ENCODE results near the gene DYNC1I1.
A peak's percentile ranks its signal among the peaks of the same experiment; 100 is the strongest.
"Not testable (repeated sequence)": the region's sequence is repeated elsewhere in the genome, so short reads cannot be mapped to it uniquely, and the experiment has no call there.

DYNC1I1 gene

DNA sequence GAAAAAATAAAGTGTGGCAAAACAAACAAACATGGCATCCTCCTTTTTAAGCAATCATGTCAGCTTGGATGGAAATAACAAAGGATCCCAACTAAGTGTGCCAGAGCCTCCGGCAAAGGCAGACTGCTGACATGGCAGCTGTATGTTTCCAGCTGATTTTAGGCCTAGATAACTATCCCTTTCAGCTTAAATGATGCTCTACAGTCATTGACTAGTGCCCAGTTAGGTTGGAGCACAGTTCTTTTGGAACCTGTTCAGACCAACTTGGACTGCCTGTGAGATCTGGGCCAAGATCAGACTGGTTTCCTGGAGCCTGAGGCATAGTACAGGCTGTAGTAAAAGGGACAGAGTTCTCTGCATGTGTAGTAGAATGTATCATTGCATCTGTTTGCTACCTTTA is 128.7 kb downstream of the DYNC1I1 start:
- intact Hi-C loops (cut with DNase I): no loop called here
- DNase-seq: no peak

DNA sequence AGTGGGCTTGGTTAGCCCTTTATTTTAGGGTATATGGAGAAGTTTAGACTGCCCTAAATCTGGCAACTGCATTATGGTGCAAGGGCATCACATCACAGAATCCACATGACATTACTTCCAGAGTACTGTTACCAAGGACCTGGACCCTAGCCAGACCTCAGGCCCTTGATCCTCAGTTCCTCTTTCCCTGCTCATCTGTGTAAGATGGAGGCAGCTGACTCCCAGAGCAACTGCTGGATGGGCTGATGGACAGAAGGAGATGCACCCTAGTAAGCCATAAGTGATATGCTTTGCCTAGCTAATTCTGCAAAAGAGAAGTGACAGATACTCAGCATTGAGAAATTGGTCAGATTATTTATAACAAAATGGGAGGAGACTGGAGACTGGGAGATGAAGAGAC is 131.7 kb downstream of the DYNC1I1 start:
- DNase-seq: peak in 2 of 10 donors; percentile 7 to 12
- intact Hi-C loops (cut with DNase I): no loop called here

DNA sequence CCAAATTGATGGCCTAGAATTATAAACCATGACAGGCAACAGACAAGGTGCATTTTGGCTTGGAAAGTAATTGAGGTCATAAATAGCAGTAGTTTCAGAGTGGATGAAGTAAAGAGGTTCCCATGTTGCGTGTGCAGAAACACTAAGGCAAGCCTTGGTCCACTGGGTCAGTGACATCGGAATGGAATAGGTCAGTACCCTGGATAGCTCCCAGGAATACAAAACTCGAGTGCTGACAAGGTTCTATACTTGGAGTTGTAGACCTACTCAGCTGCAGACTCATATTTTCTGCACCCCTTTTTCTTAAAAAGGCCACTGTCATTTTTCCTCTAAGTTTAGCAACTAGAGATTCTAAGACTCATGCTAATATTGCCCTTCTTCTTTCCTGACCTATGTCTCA is 132.8 kb downstream of the DYNC1I1 start:
- intact Hi-C loops (cut with DNase I): no loop called here
- DNase-seq: no peak

DNA sequence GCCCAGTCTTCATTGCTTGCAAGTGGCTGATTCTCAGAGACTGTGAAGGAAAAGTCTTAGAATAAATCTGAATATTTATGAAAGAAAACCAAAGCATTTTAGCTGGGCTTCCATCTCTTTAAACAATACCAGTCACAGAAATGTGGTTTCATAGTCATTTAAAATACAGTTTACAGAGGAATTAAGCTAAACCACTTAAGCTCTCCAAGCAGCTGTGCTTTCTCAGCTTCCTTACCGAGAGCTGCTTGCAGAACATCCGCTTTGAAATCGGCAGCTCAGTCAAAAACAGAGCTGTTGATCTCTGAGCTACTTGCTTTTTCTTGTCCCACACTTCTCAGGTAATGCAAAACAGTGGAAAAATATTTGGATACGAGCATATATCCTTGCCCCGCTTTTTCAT is 134.5 kb downstream of the DYNC1I1 start:
- intact Hi-C loops (cut with DNase I): no loop called here
- DNase-seq: no peak

DNA sequence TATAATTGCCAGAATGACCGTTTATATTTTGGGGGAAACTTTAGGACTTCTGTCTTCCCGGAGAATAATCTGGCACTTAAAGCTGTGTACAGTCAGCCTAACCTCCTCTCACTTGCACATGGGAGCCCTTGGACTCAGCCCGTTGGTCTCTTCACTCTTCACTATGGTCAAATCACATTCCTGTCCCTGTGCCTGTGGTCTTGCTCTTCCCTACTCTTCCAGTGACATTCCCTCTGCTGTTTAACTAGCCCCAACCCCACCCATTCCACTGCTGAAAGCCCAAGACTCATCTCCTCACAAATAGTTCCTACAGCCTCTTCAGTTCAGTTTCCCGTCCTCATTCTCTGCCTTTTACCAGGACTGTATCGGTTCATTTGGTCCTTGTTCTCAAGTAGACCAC is 135.0 kb downstream of the DYNC1I1 start:
- intact Hi-C loops (cut with DNase I): no loop called here
- DNase-seq: no peak

DNA sequence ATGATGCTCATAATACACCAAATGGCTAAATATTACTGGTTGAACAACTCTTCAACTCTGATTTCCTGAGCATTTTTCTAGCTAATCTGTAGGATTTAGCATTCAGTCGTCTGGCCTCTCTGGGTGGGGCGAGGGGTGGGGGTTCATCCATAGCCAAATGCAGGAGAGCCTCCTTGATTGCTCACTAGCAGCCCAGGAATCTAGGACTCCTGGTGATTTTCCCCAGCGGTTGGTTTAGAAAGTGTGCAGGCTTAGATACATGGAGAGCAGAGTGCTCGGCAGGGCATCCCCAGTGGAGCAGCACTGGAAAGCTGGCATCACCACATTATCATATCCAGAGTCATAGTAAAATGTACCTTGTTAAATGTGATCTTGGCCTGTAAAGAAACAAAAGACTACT is 136.1 kb downstream of the DYNC1I1 start:
- intact Hi-C loops (cut with DNase I): no loop called here
- DNase-seq: no peak

DNA sequence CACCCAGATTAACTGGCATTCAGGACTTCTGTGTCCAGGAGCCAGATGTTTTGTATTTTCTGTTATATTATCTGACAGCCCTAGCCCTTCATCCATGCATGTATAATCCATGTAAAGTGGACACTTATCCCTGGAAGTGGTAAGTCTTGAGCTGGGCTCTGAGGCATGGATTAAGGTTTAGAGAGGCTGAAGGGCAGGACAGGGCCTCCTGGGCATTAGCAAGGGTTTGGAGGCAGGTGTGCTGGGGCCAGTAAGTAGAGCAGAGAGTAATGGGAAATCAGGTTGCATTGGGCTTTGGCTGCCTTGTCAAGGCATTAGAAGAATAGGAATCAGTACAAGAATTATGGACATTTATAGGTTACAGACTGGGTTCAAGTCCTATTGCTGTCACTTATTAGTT is 138.0 kb downstream of the DYNC1I1 start:
- intact Hi-C loops (cut with DNase I): loop anchor here (10.0 kb wide), 1 partner anchor 164 kb away; no protein-coding TSS in a partner anchor

DNA sequence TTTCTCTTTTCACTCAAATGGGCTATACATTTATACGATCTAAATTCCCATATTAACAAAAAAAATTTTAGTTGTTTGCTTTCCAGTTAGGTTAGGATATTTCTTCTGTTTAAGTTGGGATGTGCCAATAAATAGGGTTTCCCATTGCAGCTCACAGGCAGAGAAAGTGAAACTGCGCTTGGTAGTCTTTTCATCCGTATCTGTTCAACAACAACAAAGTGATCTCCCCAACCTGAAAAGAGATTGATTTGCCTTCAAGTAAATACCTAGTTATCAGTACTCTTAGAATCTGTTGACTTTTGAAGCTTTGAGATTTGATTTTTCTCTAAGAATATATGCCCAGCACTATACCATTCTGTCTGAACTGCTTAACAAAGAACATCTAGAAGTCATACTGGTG is 143.4 kb downstream of the DYNC1I1 start:
- intact Hi-C loops (cut with DNase I): loop anchor here (1.0 to 10.0 kb wide), 4 partner anchors 159 to 1150 kb away; no protein-coding TSS in a partner anchor
- no peak for DNase-seq

More for the DNA sequence above, 138.0 kb downstream of the DYNC1I1 start:
- no peak for DNase-seq

DNA sequence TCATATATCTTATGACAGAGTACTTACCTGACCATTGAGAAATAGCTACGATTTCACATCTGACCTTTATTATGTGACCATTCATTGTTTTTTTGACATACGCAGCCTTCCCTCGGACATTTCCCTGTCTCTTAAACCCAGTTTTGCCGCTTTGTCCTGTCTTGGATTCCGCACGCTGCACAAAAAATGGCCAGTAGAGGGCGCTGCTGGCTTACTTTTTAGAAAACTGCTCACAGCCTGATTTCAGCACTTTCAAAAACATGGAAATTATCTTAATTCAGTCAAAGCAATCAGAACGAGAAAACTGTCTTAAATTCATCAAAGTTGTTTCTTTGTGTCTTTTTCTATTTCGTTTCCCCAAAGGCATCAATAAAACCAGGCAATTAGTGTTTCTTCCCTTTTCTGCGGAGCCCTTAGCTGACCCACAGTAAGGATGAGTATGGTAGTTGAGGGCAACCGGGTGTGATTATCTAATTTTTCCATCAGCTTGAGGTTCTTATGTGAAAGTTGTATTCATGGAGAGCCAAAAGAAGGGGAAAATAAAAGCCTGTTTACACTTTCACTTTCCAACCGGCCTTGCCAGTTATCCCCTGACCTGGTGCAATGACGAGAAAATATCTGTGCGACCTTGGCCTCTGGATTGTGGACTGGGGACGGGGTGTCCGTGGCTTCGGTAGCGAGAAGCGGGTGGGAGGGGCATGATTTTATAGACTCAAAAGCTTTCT is 144.4 kb downstream of the DYNC1I1 start:
- intact Hi-C loops (cut with DNase I): loop anchor here (1.0 to 10.0 kb wide), 4 partner anchors 158 to 1149 kb away; no protein-coding TSS in a partner anchor

DNA sequence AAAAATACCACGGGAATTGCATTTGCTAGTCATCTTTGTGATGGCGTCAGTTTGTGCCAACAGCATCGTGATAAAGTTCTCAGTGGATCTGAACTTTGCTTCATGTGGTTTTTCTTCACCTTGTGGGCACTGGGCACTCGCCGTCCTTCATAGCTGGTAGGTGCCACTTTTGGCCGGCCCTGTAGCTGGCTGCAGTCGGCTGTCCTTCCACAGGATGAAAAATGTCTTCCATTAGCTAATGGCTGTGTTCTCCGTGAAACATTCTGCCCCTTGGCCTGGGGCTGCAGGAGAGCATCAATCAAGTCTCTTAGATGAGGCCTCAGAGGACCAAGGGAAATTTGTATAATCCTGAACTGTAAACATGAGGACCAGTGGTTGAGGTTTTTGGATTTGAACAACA is 145.3 kb downstream of the DYNC1I1 start:
- intact Hi-C loops (cut with DNase I): loop anchor here (5.0 to 10.0 kb wide), 2 partner anchors 157 to 500 kb away; no protein-coding TSS in a partner anchor
- DNase-seq: peak in 1 of 10 donors; percentile 31

More for the DNA sequence above, 144.4 kb downstream of the DYNC1I1 start:
- DNase-seq: peak; percentile 74 to 97 (median 90)

DNA sequence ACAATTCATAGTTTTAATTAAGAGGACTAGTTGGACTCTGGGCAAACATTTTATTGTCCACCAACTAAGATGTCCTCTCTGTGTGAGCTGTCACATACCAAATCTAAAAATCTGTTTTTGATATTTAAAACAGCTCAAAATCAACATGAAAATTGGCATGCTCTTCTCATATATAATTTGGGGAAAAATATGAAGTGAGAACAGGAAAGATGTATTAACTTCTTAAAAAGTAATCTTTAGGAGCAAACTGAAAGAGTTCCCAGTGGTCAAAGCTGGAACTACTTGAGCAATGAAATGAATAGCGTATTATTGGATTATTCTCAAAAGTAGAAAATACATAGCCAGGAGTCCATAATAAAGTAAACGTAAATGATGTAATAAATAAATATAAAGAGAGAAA is 147.2 kb downstream of the DYNC1I1 start:
- intact Hi-C loops (cut with DNase I): loop anchor here (5.0 to 10.0 kb wide), 2 partner anchors 155 to 498 kb away; no protein-coding TSS in a partner anchor
- DNase-seq: no peak

DNA sequence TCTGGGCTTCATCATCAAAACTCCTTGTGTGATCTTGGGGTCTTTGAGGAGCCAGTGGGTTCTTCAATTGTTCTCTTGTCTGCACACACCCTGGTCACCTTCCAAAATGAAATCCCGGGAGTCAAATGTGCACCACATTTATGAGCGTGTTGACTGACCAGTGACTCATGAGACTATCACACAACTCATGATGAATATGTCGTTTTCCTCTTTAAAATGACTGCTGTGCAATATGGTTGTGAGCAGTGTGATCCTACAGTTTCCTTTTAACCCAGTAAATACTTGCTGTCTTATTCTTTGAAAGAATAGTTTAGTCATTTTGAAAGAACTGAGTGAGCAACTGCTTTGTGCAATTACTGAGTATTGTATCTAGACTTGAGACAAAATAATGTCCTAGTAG is 149.2 kb downstream of the DYNC1I1 start:
- intact Hi-C loops (cut with DNase I): no loop called here
- no peak for DNase-seq

DNA sequence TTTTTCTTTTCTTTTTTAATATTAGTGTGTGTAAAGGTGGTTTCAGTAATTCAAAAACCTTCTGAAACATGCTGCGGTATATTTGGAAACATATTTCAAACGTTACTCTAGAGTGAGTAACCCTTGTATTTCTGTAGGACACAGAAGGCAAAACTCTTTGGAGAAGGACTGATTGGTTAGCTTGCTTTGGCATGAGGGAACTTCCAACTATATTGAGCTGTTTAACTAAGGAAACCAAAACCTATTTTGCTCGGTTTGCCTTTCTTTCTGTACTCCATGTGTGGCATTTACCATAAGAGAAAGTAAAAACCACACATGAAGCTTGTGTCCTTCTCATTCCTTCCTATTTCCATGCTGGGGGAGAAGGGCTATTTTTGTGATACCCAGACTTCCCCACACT is 149.8 kb downstream of the DYNC1I1 start:
- intact Hi-C loops (cut with DNase I): no loop called here
- DNase-seq: no peak

DNA sequence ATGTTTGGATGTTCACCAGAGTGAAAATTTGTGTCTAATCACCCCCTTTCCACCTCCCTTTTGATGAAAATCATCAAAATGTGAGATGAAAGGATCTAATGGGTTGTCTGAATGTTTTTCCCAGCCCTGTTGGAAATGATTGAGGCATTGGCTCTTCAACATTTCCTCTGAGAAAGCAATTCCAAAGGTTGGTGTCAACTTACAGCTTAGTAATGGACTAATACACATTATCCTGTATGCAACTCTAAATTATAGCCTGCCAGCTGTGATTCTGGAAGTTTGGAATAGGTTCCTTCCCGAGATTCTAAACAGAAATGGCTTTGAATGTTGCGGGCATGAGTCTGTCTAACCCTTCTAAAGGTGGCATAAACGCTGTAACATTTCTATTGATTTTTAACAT is 152.9 kb downstream of the DYNC1I1 start:
- intact Hi-C loops (cut with DNase I): no loop called here

DNA sequence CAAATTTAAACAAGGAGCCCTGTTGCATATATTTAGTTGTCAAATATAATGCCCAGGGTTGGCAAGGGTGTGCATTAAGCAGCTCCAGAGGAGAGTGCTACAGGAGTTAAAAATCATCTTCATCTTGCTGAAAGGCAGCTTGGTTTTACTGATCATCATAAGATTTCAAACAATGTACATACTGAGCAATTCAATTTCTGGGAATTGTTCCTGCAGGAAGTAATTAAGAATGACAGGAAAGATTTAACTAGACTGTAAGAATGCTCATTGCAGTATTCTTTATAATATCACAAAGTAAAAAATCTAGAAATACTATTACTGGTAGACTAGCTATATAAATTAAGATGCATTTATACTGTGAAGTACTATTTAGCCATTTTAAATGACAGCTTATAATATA is 153.6 kb downstream of the DYNC1I1 start:
- intact Hi-C loops (cut with DNase I): no loop called here
- DNase-seq: no peak

More for the DNA sequence above, 152.9 kb downstream of the DYNC1I1 start:
- no peak for DNase-seq

DNA sequence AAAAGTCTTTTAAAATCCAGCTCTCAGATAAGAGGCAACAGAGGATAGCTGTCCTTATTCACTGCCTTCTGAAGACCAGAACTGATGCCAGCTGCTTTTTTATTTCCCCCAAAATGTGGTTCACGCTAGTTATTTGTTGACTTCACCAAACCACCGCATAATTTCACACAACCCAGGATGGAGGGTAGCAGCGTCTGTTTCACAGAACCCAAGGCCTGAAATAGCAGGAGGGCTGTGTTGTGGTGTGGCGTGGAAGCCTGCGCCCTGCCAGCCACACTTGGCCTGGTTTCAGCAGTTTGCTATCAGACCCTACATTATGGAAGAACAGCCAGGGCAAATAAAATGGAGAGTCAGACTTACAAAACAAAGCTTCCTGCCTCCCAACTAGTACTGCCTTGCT is 155.4 kb downstream of the DYNC1I1 start:
- peak in 3 of 10 donors; percentile 8 to 25 (median 22) for DNase-seq
- intact Hi-C loops (cut with DNase I): no loop called here

DNA sequence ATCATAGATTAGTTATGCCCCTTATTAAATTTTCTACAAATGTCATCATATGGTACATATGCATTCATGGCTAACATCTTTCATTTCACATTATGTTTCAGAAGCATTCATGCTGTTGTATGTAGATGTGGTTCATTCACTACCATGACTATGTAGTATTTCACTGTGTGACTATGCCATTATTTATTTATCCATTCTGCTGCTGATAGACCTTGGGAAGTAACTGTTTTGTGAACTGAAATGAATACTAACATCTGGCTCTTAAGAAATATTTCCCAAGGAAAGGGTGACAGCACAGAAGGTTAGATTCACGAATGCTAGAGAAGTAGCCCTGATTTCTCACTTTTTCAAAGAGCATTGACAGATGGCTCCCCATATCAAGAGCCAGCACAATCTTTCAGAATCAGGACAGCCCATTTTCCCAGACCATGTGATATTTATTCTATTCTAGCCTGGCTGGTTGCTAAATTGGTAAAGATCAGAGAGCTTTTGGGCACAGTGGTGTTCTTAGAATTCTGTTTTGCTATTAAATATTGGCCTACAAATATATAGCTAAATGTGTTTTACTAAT is 157.4 kb downstream of the DYNC1I1 start:
- DNase-seq: no peak
- intact Hi-C loops (cut with DNase I): no loop called here

DNA sequence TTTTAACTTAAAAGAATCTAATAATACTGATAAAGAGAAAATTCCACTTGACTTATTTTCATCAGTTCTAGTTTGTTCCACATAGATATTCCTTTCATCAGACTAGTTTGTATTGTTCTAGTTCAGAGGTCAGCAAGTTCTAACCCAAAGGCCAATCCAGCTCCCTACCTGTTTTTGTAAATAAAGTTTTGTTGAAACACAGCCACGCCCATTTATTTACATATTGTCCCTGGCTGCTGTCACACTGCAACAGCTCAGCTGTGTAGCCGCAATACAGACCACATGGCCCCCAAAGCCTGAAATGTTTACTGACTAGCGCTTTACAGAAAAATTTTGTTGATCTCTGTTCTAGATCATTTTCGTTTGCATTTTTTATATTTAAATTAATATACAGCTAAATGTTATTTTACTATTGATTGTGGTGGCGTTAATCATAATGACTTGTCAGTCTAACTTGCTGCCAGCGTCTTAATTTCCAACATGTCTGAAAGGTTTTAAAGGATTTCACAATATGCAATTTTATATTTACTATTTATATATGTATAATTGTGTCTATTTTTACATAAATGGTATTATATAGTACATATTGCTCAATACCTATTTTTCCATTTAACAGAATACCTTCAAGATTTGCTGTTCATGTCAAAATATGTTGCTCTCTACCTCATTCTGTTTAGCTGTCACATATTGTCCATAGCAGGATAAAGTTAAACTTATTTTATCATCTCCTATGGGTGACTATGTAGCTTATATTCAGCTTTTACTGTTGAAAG is 159.3 kb downstream of the DYNC1I1 start:
- no peak for DNase-seq
- intact Hi-C loops (cut with DNase I): no loop called here

DNA sequence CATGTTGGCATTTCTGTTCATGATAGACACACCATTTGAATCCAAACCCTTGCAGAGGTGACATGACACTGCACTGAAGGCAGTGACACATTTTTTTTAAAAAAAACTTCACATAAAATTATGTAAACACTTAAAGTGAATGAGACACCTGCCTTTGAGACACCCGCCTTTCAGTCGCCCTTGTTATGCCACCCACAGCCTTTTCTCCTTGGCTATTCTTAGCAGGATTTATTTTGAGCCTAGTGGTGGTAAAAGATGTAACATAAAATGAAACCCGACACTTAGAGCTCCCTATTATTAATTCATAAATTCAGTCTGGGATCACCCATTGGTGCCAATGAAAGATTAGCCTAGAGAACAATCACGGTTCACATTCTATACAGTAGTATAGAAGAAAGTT is 161.3 kb downstream of the DYNC1I1 start:
- intact Hi-C loops (cut with DNase I): no loop called here
- DNase-seq: no peak

DNA sequence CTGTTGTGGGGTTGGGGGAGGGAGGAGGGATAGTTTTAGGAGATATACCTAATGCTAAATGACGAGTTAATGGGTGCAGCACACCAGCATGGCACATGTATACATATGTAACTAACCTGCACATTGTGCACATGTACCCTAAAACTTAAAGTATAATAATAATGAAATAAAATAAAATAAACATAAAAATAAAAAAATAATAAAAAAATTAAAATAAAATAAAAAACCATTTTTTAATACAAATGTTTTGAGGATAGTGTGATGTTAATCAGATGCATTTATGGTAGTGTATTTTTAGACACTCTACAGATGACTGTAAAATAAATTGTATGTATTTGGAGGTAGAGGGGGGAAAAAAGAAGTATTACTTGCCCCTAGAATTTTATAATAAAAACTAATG is 172.5 kb downstream of the DYNC1I1 start:
- DNase-seq; intact Hi-C loops (cut with DNase I): not testable (repeated sequence)

DNA sequence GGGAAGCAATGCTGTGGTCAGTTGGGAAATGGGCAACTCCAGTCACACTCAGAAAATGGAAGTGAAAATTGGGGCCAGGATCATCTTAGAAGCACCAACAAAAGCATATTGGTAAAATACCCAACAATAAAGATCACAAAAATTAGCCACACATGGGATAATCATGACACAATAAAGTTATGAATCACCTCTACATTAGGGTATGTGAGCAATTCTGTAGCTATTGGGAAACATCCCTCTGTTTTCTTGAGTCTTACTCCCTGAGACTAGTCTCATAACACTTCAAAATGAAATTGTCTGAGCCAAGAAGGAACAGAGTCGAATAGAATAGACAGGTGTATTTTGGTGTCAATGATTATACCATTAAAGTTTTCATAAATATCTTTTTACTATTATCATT is 178.3 kb downstream of the DYNC1I1 start:
- intact Hi-C loops (cut with DNase I): no loop called here
- DNase-seq: no peak
